HK-2 (cell line): ENCODE results near the gene FGD4.
"Not testable (repeated sequence)": the region's sequence is repeated elsewhere in the genome, so short reads cannot be mapped to it uniquely, and the experiment has no call there.

Experiments
- DNase-seq: peaks from one replicate; pipeline ENCODE4 v3.0.0-alpha.2; 2018; ENCODE audit not compliant: unreplicated experiment

The FGD4 gene

GRCh38 chr12:32519047-32519446 is 119.7 kb downstream of the FGD4 start:
- no peak for DNase-seq

- DNase-seq: no peak
Observed at GRCh38 chr12:32522331-32523221, 123.2 kb downstream of the FGD4 start.

DNA sequence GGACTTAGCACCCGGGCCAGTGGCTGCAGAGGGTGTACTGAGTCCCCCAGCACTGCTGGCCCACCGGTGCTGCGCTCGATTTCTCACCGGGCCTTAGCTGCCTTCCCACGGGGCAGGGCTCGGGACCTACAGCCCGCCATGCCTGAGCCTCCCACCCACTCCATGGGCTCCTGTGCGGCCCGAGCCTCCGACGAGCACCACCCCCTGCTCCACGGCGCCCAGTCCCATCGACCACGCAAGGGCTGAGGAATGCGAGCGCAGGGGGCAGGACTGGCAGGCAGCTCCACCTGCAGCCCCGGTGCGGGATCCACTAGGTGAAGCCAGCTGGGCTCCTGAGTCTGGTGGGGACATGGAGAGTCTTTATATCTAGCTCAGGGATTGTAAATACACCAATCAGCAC is 126.4 kb downstream of the FGD4 start:
- DNase-seq: not testable (repeated sequence)

- not testable (repeated sequence) for DNase-seq
Observed at GRCh38 chr12:32526343-32526742, 127.0 kb downstream of the FGD4 start.

GRCh38 chr12:32532422-32532821 is 133.1 kb downstream of the FGD4 start:
- DNase-seq: no peak

GRCh38 chr12:32532951-32533350 is 133.6 kb downstream of the FGD4 start:
- DNase-seq: no peak

DNA sequence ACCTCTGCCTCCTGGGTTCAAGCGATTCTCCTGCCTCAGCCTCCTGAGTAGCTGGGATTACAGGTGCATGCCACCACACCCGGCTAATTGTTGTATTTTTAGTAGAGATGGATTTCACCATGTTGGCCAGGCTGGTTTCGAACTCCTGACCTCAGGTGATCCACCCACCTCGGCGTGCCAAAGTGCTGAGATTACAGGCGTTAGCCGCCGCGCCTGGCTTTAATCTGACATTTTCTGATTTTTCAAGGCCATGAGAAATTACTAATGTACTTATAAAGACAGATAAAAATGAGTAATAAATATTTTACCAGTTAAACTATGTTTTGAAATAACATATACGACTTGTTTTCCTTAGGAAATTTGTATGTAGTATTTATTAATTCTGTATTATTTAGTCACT is 134.1 kb downstream of the FGD4 start:
- not testable (repeated sequence) for DNase-seq

DNA sequence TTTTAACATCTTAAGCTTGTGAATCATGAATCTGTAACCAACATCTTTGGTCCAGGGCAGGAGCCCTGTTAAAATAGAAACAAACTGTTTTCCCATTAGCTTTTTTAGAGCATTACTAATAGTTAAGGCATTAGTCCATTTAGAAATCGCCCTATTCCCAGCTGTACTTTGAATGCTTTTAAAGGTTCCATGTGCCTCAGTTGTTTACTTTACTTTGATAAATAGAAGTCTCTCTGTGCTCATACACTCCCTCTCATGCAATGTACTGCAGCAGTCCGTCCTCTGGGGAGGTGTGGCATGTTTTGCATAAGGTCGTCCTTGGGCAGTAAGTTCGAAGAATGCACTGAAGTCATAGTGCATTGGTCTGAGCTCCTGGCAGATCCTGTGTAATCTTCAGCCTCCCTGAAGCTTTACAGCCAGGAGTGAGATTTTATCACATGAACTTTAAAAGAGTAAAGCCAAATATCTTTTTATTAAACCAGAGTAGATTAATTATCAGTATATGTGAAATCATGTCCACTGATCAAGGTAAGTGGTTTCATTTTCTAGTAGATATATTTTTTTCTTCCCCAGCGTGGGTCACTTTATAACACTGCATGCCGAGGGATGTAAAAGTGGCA is 134.7 kb downstream of the FGD4 start:
- peak; percentile 28 for DNase-seq

- no peak for DNase-seq
Observed at GRCh38 chr12:32534698-32535097, 135.3 kb downstream of the FGD4 start.

DNA sequence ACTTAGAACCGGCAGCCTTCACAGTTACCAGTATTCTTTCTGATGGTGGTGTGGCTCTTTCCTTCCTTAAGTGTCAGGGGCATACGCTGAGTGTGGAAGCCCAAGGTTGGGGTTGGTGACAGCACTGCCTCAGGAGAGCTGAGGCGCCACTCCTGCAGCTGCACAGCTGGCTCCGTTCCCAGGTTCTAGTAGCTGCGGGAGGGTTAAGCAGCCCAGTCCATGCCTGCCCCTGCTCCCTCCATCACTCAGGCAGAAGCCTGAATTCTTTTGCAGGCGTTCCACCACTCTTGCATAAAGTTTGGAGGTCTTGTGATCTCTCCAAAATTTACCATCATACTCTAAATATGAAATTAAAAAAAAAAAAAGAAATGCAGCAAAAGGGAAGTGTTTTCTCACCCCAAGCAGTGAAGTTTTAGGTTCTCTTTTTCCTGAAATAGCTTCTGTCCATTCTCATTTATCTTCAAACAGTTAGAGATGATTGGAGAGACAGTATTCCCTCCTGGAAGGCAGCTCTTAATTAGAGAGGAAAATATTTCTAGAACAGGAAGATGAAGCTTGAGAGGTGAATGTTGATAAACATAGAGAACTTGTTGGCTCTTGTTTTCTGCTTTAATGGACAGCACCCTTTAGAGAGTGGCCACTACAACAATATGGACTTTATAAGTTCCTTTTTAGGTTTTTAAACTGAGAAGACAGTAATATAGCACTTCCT is 136.1 kb downstream of the FGD4 start:
- DNase-seq: peak; percentile 10

DNA sequence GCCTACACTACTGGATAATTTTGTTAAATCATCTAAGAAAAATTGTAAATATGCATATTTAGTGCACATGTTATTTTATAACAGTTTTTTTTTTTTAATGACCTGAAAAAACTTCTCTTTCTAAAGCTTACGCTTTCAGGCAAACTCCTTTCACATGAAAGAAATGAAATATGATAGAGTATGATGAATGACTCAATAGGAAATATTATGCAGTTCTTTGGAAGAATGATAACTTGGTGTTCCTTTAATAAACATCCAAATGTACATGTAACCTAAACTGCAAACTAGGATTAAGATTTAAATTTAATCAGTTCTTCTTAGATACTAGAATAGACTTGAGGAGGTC is 136.6 kb downstream of the FGD4 start:
- no peak for DNase-seq

GRCh38 chr12:32541754-32542374 is 142.5 kb downstream of the FGD4 start:
- DNase-seq: no peak

- DNase-seq: no peak
Observed at GRCh38 chr12:32542428-32543229, 143.3 kb downstream of the FGD4 start.

DNA sequence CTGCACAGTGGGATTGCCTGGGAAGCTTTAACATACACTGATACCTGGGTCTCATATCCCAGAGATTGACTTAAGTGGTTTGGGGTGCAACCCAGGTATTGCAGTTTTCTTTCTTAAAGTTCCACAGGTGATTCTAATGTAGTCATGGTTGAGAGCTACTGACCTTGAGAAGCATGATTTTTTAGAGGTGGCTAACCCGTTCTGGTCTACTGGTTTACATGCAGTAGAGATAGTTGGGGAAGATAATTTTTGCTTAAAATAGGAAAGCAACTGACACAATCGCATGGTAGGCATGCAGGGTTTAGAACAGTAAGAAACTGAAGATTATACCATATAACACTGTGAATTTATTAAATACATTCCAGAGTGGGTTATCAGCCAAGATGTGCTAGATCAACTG is 145.5 kb downstream of the FGD4 start:
- no peak for DNase-seq

GRCh38 chr12:32545413-32545980 is 146.1 kb downstream of the FGD4 start:
- DNase-seq: no peak

GRCh38 chr12:32546272-32546671 is 146.9 kb downstream of the FGD4 start:
- DNase-seq: no peak

GRCh38 chr12:32548691-32549281 is 149.4 kb downstream of the FGD4 start:
- DNase-seq: no peak

GRCh38 chr12:32549675-32550079 is 150.3 kb downstream of the FGD4 start:
- no peak for DNase-seq

DNA sequence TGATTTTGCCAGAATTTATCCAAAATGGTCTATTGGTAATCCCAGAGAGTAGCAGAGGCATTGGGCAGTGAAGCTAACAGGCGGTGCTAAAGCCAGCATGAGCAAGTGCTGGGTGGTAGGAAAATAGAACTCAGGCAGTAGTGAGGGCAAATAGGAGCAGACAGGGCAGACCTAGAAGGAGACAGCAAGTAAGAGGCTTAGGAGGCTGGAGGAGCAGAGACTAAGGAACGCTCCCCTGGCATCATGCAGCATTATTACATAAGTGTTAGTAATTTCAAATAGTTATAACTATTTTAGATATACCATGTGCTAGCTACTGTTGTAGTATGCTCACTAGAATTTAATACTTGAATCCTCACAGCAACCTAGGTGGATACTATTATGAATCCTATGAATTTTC is 151.7 kb downstream of the FGD4 start:
- DNase-seq: no peak

DNA sequence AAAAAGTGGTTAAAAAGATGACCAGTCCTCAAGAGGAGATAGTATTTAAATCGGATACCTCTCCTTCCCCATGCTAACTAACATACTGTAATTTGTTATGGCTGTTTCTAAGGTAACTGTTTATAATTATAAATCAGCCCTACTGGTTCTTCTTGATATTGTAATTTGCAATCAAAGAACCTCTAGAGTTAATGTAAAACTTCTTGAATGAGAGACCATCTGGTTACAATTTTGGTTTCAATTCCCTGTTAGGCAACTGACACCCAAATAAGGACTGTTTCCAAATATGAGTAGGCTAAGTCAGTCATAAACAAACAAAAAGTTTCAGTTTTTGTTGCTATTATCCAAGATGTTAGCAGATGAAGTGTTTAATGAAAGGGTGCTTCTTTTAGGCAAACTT is 159.5 kb downstream of the FGD4 start:
- DNase-seq: no peak

- DNase-seq: no peak
Observed at GRCh38 chr12:32559434-32559833, 160.1 kb downstream of the FGD4 start.
